HUES48 (cell line): ENCODE measurements around the gene IL23R.

Experiments used
- H3K27ac ChIP-seq: one replicate; pipeline ENCODE4 v1.7.0; 2013; ENCODE audit warnings: low read depth, low read length, inconsistent platforms
- H3K27me3 ChIP-seq: 2 replicates; pipeline ENCODE4 v1.6.1; 2013; ENCODE audit warnings: mild to moderate bottlenecking, low read length; ENCODE audit not compliant: control insufficient read depth, insufficient read depth
- H3K36me3 ChIP-seq: 2 replicates; pipeline ENCODE4 v1.6.1; 2013; ENCODE audit warnings: low read length; ENCODE audit not compliant: control insufficient read depth, insufficient read depth
- H3K4me1 ChIP-seq: 2 replicates; pipeline ENCODE4 v1.6.1; 2013; ENCODE audit warnings: mild to moderate bottlenecking, low read length; ENCODE audit not compliant: control insufficient read depth, insufficient read depth
- H3K4me3 ChIP-seq: 2 replicates; pipeline ENCODE4 v1.5.1; 2013; ENCODE audit warnings: mild to moderate bottlenecking, low read depth, low read length
- H3K9ac ChIP-seq: 2 replicates; pipeline ENCODE4 v1.6.1; 2013; ENCODE audit warnings: mild to moderate bottlenecking, low read depth, low read length, moderate library complexity
- H3K9me3 ChIP-seq: 2 replicates; pipeline ENCODE4 v1.6.1; 2013; ENCODE audit warnings: low read length; ENCODE audit not compliant: control insufficient read depth, insufficient read depth

IL23R gene

DNA sequence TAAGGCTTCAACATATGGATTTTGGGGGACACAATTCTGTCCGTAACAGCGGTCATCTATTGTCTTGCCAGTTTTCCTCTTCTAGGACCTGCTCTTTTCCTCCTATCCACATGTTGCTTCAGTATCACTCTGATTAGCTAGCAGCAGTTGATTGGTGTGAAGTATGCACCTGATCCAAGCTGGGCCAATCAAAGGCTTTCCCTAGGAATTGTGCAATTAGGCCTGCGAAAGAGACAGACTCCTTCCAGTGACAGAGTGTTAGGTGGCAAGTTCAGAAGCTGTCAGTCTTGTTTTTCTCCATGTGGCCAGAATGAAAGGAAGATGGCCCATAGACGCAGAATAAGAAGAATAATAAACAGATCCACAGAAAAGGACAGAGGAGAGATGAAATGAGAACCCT, 107.3 kb downstream of the IL23R start:
- no peaks in the 10 kb centered on the region for H3K9me3 ChIP-seq
- no peak overlapping the region for H3K4me3 ChIP-seq
- H3K4me1 ChIP-seq, result no peaks in the 10 kb centered on the region
- no peaks in the 10 kb centered on the region for H3K27me3 ChIP-seq
- H3K36me3 ChIP-seq, result no peaks in the 10 kb centered on the region
- H3K9ac ChIP-seq, result no peak overlapping the region
- H3K27ac ChIP-seq, result no peak overlapping the region

DNA sequence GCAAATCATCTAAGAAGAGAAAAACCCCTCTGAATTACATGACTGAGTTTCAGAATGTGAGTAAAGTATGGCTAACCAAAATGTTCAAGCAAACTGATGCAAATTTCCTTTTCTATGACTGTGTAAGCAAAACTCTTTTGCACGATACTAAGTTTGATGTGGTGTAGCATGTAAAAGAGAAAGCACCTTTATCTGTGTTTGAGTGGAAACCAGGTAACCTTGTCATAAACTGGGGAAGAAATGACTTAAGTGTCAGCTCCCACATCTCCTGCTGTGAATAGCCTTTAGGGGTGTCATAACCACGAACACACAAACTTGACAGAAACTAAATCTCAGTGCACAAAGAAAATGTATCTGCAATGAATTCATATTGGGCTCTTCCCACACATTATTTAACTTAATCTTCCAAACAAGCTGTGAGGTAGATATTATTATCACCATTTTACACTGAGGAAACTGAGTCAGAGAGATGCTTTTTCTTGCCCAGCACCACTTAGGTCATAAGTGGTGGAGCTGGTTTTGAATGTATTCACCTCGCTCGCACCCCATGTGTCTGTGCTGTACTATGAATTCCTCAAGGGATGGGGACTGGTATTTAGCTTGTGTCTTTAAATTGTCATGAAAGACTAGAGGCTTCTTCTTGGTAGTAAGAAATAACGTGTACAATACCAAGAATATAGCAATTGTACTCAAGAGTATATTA, 108.5 kb downstream of the IL23R start:
- Histone ChIP-seq H3K9me3 (no peaks in the 10 kb centered on the region), H3K9ac (no peak overlapping the region), H3K27me3 (no peaks in the 10 kb centered on the region), H3K36me3 (no peaks in the 10 kb centered on the region), H3K27ac (no peak overlapping the region), H3K4me1 (no peaks in the 10 kb centered on the region), H3K4me3 (no peak overlapping the region)

DNA sequence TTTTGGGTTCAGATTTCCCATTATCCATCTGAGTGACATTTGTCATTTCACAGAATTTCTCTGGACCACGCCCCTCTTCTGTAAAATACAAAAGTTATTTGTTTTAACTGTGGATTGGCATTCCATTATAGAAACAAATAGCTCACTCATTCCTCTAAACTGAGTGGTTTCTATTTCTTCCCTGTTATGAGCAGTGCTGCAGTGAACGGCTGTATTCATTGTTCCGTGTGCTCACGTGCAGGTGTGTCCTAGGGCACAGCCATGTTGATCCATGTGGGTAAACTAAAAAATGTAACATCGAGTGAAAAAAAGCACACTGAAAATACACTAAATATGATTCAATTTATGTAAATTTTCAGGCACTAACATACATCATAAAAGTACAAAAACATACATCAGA, 114.4 kb downstream of the IL23R start:
- no peak overlapping the region for H3K27ac ChIP-seq
- no peak overlapping the region for H3K9ac ChIP-seq
- no peak overlapping the region for H3K4me3 ChIP-seq
- H3K36me3 ChIP-seq, result no peaks in the 10 kb centered on the region
- no peaks in the 10 kb centered on the region for H3K9me3 ChIP-seq
- no peaks in the 10 kb centered on the region for H3K27me3 ChIP-seq
- H3K4me1 ChIP-seq, result no peaks in the 10 kb centered on the region

DNA sequence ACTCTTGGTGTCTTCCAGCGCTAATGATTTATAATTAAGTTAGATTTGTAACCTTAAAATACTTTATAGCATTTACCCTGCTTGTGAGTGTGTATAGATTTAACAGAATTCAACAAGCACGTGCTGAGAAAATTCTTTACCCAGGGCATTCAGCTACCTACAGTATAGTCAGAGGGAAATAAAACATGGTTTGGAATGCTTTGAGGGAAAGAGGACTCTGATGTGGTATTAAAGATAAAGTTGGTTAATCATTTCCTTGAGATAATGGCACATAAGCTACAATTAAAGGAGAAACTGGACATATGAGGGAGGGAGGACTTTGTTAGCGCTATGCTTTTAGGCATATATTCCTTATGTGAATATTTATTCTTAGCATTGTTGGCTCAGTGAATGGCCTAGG, 115.0 kb downstream of the IL23R start:
- Histone ChIP-seq H3K27me3 (no peaks in the 10 kb centered on the region), H3K4me3 (no peak overlapping the region), H3K27ac (no peak overlapping the region), H3K36me3 (no peaks in the 10 kb centered on the region), H3K4me1 (no peaks in the 10 kb centered on the region), H3K9ac (no peak overlapping the region), H3K9me3 (no peaks in the 10 kb centered on the region)

DNA sequence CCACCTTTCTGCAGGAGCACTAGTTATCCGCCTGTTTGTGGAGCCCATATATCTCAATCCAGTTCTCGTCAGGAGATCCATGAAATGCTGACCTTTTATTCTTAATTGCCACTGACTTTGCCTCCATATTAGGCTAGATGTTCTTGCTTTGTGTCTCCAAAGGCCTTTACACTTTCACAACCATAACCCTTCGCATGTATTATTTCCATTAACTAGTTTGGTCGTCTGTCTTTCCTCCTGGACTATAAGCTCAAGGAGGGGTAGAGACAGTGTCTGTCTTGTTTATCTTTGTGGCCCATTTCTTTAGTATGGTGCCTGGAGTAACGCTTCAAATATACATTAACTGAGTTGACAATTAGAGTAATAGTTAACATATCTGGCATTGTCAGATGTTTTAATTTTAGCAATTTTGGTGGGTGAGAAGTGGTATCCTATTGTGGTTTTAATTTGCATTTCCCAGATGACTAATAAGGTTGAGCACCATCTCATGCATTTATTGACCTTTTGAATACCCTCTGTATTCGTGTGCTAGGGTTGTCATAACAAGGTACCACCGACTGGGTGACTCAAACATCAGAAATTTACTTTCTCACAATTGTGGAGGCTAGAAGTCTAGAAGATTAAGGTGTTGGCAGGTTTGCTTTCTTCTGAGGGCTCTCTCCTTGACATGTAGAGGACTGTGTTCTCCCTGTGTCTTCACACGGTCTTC, 119.7 kb downstream of the IL23R start:
- Histone ChIP-seq H3K27ac (no peak overlapping the region), H3K36me3 (no peaks in the 10 kb centered on the region), H3K9ac (no peak overlapping the region), H3K4me1 (no peaks in the 10 kb centered on the region), H3K9me3 (no peaks in the 10 kb centered on the region), H3K27me3 (no peaks in the 10 kb centered on the region), H3K4me3 (no peak overlapping the region)

- no peaks in the 10 kb centered on the region for H3K9me3 ChIP-seq
- no peak overlapping the region for H3K4me3 ChIP-seq
- no peaks in the 10 kb centered on the region for H3K36me3 ChIP-seq
- H3K9ac ChIP-seq, result no peak overlapping the region
- H3K27me3 ChIP-seq, result no peaks in the 10 kb centered on the region
- no peaks in the 10 kb centered on the region for H3K4me1 ChIP-seq
- no peak overlapping the region for H3K27ac ChIP-seq
Observed at GRCh38 chr1:67290236-67290635, 124.0 kb downstream of the IL23R start.

DNA sequence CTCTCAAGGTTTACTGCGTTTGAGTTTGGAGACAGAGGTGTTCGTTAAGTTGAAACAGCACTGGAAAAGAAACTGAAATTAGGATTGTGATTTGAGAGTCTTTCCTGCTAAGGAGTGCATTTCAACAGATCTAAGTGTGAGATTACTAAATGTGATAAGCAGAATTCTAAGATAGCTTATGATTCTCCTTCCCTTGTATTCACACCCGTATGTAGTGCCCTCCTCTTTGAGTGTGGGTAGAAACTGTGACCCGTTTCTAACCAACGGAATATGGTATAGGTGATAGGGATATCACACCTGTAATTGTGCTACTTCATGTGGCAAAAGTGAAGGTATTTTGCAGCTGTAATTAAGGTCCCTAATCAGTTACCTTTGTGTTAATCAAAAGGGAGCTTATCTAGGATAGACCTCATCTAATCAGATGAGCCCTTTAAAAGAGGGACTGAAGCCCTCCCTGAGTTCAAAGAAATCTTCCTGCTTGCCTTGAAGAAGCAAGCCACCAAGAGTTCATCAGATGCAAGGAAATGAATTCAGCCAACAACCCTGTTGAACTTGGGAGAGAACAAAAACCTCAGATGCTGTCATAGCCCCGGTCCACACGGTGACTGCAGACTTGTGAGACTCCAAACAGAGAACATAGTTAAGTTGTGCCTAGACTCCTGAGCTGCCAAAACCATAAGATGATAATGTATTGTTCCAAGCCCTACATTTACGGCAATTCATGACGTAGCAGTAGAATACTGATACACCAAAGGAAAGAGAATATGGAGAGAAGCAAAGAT, 128.8 kb downstream of the IL23R start:
- Histone ChIP-seq H3K27ac (no peak overlapping the region), H3K9me3 (no peaks in the 10 kb centered on the region), H3K4me1 (no peaks in the 10 kb centered on the region), H3K27me3 (no peaks in the 10 kb centered on the region), H3K4me3 (no peak overlapping the region), H3K9ac (no peak overlapping the region), H3K36me3 (no peaks in the 10 kb centered on the region)

DNA sequence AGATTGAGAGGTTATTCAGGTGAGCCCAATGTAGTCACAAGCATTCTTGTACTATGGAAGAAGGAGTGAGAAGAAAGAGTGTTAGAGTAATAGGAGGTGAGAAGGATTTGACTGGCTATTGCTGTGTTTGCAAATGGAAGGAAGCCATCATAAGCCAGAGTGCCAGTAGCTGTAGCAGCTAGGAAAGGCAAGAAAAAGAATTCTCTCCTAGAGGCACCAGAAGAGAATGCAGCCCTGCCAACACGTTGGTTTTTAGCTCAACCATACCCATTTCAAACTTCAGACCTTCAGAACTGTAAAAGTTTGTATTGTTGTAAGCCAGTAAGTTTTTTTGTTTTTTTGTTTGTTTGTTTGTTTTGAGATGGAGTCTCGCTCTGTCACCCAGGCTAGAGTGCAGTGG, 132.5 kb downstream of the IL23R start:
- Histone ChIP-seq H3K4me1 (no peaks in the 10 kb centered on the region), H3K36me3 (no peaks in the 10 kb centered on the region), H3K4me3 (no peak overlapping the region), H3K27me3 (no peaks in the 10 kb centered on the region), H3K9ac (no peak overlapping the region), H3K9me3 (no peaks in the 10 kb centered on the region), H3K27ac (no peak overlapping the region)

DNA sequence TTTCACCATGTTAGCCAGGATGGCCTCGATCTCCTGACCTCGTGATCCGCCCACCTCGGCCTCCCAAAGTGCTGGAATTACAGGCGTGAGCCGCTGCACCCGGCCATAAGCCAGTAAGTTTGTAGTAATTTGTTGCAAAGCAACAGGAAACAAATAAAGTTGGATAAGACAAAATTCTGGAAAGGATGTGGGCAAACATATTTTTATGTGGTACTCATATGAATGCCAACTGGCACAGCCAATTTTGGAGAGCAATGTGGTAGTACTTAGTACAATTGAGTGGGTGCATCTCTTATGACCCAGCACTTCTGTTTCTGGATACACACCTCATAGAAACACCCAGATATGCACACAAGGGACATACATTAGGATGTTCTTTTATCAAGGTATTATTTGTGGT, 133.0 kb downstream of the IL23R start:
- H3K9me3 ChIP-seq, result no peaks in the 10 kb centered on the region
- no peaks in the 10 kb centered on the region for H3K36me3 ChIP-seq
- H3K27me3 ChIP-seq, result no peaks in the 10 kb centered on the region
- H3K27ac ChIP-seq, result no peak overlapping the region
- no peaks in the 10 kb centered on the region for H3K4me1 ChIP-seq
- H3K9ac ChIP-seq, result no peak overlapping the region
- no peak overlapping the region for H3K4me3 ChIP-seq

DNA sequence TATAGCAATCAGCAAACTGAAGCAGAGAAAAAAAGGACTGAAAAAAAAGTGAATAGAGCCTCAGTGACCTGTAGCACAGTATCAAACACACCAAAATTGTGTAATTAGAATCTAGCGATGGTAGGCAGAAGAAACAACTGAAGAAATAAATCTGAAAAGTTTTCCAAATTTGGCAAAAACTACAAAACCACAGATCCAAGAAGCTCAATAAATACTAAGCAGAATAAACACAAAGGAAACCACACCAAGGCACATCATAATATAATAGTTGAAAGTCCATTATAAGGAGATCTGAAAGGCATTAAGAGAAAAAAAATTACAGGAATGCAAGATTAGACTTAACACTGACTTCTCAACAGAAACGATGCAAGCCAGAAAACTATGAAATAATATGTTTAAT, 134.3 kb downstream of the IL23R start:
- H3K36me3 ChIP-seq, result no peaks in the 10 kb centered on the region
- no peak overlapping the region for H3K9ac ChIP-seq
- no peaks in the 10 kb centered on the region for H3K4me1 ChIP-seq
- no peaks in the 10 kb centered on the region for H3K9me3 ChIP-seq
- H3K27ac ChIP-seq, result no peak overlapping the region
- no peaks in the 10 kb centered on the region for H3K27me3 ChIP-seq
- H3K4me3 ChIP-seq, result no peak overlapping the region

GRCh38 chr1:67304023-67304422, 137.8 kb downstream of the IL23R start:
- Histone ChIP-seq H3K27ac (no peak overlapping the region), H3K4me1 (0 out of 2 replicates have a peak, but pooled peaks cover 4% of the 10 kb centered on the region), H3K4me3 (no peak overlapping the region), H3K36me3 (no peaks in the 10 kb centered on the region), H3K9ac (no peak overlapping the region), H3K27me3 (peaks cover 28% of the 10 kb centered on the region), H3K9me3 (no peaks in the 10 kb centered on the region)
